ENCODE data around the gene TMEM14A.
"Not testable (repeated sequence)": the region's sequence is repeated elsewhere in the genome, so short reads cannot be mapped to it uniquely, and the experiment has no call there.

TMEM14A gene, protein sequence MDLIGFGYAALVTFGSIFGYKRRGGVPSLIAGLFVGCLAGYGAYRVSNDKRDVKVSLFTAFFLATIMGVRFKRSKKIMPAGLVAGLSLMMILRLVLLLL

DNA sequence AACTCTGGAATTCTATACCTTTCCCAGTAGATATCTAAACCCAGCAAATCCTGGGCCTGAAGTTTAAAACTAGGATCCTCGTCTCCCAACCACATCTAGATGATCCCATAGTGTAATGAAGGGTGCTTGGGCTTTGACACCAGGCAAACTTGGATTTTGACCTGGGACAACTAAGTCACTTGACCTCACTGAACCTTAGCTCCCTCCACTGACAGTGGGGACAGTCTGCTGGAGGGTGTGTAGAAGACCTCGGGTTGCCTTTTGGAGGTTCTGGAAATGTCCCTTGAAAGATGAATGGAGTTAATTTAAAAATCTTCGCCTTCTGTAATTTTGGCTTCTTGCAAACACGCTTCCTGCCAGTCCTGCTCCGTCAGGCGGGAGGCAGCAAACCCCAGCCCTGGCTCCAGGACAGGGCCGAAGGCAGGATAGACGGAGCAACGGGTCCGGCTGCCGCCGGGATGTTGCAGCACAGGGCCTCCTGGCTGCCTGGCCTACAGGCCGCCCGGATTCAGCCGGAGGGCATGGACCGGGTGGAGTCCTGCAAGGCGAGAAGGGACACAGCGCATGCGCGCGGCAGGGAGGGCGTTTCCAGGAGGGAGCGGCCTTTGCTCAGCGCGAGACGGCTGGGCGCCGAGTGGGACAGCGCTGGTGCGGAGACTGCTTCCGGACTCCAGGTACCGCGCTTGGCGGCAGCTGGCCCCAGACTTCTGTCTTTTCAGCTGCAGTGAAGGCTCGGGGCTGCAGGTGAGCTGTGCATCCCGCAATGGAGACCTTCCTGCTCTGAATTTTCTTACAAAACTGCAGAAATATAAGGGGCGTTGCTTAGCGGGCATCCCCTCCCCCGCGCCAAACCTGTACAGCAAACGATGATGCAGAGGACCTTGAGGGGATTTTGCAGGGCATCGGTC, at the start of gene TMEM14A:
TSS of gene TMEM14A (plus strand) at position 612 of the 908 bp plus-strand sequence. CDS start 5,990 bp downstream, outside the sequence.
- peak; percentile 91 for DNase-seq

DNA sequence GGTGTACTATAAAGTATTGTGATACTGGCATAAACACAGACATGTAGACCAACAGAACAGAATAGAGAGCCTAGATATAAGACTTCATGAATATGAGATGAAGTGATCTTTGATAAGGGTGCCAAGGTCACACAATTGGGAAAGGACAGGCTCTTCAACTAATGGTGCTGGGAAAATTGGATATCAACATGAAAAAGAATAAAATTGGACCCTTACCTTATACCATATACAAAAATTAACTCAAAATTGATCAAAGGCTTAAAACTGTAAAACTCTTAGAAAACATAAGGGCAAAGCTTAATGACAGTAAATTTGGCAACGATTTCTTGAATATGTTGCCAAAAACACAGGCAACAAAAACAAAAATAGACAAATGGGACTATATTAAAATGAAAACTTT, 49.3 kb upstream of the TMEM14A start:
- DNase-seq, result no peak

DNA sequence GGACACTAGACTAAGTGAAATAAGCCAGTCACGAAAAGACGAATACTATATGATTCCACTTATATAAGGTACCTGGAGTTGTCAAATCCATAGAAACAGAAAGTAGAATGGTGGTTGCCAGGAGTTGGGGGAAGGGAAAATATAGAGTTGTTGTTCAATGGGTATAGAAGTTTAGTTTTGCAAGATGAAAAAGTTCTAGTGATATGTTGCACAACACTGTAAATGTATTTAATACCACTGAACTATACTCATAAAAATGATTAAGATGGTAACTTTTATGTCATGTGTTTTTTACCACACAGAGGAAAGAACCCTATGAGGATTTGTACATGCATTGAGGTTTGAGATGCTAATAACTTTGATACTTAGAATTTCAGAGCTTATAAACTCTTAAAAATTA, 48.1 kb upstream of the TMEM14A start:
- DNase-seq, result no peak

DNA sequence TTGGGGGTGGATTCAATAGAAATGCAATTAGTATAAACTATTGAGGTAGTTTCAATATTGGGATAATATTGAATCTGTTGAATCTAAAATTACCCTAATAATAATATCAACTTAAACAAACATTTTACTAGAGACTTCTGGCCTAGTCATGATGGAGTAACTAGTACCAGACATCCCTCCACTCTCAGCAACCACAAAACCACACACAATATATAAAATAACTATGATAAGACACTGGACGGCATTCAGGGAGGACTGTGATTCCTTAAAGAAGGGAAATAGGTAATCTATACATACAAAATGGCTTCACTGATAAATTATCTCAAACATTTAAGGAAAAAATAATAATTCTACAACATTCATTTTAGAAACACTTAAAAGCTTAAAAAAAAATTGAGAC, 38.9 kb upstream of the TMEM14A start:
- no peak for DNase-seq

DNA sequence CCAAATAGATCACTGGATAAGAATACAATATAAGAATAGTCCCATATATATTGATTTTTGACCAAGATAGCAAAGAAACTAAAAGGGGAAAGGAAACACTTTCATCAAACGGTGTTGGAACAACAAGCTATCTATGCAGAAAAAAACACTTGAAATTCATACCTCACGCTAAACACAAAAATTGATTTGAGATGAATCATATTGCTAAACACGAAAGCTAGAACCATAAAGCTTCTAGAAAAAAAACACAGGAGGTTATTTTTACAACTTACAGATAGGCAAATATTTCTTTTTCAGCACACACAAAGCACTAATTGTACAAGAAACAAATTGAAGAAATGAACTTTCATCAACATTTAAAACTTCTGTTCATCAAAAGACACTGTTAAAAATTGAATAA, 36.7 kb upstream of the TMEM14A start:
- DNase-seq, result no peak

DNA sequence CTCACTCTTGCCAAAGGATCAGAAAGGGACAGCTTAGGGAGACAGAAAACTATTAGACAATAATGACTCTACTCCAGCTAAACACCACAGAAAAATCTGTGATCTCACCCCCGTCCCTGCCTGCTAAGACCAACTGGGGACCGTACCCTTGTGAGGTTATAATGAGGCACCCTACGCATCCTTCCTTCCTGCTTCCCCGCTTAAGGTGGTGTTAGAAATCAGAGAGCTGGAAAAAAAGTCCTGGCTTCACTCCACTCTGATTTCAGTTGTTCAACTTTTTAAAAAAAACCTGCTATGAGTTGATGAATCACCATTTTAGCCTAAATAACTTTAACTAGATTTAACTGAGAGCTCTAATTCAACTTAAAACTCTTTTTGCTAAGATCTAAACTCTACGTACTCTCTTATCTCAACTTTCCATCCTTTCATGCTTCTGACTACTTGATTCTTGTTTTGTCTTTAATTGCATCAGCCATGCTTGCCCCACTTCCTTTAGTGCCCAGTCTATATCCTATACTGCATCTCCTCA, 35.8 kb upstream of the TMEM14A start:
- DNase-seq, result no peak

DNA sequence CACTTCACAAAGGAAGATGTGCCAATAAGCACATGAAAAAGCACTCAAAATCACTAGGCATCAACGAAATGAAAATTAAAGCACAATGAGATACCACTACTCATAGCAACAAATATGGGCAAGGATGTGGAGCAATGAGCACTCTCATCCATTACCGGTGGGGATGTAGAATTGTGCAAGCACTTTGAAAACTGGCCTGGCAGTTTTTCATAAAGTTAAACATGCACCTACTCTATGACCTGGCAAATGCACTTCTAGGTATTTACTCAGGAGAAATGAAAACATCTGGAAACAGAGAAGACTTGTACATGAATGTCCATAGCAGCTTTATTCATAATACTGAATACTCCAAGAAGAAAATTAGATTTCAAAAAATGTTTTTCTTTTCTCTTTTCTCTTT, 34.1 kb upstream of the TMEM14A start:
- no peak for DNase-seq

DNA sequence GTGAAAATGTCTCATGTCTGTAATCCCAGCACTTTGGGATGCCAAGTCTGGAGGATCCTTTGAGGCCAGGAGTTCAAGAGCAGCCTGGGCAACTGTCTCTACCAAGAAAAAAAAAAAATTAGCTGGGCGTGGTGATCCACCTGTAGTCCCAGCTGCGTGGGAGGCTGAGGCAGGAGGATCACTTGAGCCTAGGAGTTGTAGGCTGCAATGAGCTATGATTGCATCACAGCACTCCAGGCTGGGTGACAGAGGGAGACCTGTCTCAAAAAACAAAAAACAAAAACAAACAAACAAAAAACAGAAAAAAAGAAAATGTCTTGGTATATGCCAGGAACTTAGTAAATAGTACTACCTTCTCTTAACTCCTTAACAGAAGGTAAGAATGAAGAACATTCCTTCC, 31.4 kb upstream of the TMEM14A start:
- DNase-seq, result no peak

DNA sequence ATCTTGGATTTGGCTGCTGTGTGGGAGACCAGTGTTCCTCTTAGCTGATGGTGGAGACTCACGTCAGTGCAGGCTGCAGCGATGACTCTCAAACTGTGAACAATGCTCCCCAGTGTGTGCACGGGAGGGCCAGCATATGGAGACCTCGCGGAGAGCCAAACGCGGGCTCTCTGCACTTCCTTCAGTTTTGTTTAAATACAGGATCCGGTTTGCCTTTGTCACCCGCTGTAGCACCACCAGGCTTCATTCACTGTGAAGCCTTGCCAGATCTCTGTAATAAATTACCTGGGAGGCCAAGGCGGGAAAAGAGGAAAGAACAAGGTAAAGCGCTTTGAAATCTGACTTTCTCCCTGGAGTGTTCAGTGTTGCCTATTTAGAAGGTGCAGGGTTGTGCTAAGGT, 30.7 kb upstream of the TMEM14A start:
- peak; percentile 48 for DNase-seq

DNA sequence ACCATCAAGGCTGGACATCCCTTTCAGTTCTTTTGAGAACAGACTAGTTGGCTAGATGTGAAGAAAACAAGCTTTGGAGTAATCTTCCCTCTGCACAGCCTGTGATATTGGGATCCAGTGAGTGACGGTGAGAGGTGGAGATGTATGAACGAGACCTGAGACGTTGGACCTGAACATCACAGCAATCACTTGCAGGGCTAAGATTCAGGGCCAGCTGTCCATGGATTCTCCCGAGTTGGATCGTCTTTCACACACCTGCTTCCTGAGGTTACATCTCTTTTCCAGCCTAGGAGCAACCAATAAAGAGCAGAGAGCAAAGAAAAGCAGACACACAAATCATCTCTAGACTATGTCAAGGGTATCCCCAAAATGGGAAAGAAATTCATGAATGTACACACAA, 30.0 kb upstream of the TMEM14A start:
- no peak for DNase-seq

DNA sequence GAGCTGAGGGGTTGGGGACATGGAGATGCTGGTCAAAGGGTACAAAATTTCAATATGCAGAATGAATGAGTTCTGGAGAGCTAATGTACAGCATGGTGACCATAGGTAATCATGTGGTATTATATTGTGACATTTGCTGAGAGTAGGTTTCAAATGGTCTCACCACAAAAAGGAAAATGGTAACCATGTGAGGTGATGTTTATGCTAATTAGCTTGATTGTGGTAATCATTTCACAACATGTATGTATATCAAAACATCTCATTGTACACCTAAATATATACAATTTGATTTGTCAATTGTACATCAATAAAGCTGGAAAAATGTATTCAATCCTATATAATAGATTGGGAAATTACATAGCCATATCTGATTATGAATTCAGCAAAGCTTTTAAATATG, 29.5 kb upstream of the TMEM14A start:
- no peak for DNase-seq

DNA sequence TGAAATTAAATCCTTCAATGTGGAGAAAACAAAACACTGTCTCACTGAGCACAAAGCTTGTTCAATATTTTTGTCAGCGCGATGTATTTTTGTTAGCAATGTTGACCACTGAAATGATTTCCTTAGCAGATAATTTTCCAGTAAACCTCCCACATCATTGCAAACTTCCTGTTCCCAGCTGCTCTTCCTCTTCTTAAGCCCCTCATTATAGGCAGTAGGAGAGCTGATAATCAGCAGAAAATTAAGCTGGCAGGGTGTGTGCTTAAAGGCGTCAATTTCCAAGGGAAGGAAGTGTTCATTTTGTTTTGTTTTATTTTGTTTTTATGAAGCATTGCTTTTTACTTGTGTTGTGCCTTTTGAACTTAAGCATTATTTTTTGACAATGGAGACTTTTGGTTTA, 29.1 kb upstream of the TMEM14A start:
- no peak for DNase-seq

DNA sequence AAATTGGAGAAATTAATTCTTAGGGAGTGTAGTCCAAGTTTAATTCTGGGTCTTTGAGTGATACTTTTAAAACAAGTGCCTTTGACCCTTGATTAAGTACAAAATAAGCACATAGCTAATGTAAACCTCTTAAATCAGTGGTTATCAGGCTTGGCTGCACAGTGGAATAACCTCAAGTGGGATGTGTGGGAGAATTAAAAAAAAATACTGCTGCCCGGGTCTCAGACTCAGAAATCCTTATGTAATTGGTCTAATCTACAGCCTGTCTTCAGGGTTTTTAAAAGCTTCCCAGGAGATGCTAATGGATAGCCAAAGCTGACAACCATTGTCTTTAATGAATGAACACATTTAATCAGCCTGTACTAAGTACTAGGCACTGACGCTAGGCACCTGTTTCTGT, 28.5 kb upstream of the TMEM14A start:
- DNase-seq, result peak; percentile 64

DNA sequence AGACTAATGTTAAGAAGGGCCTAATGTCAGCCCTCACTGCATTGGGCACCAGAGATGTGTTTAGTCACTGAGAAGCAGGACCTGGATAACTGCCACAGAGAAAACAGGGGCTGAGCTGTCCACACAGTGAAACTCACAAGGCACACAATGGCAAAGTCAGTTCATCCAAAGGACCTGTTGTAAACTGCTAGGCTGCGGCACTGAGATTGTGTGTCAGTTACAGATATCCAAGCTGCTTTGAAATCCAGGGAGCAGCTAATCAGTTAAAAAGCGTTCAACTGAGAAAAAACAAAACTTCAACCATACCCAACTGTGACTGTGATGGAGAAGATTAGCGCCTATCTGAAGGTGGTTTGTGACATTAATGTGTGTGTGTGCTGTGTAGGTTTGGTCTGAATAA, 27.8 kb upstream of the TMEM14A start:
- DNase-seq, result no peak

DNA sequence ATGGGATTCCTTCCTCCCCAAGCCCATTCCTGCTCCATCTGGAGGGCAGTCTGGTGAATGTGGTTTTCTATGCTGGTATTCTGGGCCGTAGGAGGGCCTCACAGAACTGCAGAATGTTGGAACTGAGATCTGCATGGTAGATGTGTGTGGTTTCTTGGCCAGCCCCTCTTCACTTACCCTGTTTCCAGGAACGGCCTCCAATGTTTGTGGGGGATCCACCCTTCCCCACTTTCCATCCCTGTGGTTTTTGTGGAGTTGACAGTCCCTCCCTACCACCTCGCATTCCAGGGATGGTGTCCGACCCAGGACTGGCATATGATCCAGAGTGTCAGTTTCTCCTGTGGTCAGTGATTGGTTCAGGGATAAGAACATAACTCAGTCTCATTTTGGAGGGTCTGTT, 26.7 kb upstream of the TMEM14A start:
- no peak for DNase-seq

DNA sequence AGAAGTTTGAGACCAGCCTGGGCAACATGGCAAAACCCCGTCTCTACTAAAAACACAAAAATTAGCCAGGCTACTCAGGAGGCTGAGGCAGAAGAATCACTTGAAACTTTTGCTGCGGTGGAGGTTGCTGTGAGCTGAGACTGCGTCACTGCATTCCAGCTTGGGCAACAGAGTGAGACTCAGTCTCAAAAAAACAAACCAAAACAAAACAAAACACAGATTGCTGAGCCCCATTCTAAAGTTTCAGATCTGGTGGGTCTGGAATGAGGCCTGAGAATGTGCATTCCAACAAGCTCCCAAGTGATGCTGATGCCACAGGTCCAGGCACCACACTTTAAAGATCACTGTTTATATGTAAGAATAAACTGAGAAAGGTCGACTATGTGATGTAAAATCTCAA, 24.9 kb upstream of the TMEM14A start:
- DNase-seq, result no peak

DNA sequence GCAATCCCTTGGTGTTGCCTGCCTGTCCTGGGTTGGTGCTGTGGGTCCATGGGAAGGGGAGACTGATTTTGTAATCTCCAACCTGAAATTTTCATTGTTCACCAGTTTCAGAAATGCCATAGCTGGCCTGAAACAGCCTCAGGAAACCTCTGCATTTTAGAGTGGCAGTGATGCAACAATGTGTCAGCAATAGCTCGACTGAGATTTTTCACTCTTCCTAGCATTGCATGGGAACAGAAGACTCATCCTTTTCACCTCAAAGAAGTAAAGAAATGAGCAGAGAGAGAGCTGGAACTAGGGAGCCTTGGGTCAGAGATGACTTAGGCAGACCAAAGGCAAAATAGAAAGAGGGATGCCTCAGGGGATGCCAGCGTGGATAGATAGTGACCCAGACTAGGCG, 23.7 kb upstream of the TMEM14A start:
- DNase-seq, result no peak

DNA sequence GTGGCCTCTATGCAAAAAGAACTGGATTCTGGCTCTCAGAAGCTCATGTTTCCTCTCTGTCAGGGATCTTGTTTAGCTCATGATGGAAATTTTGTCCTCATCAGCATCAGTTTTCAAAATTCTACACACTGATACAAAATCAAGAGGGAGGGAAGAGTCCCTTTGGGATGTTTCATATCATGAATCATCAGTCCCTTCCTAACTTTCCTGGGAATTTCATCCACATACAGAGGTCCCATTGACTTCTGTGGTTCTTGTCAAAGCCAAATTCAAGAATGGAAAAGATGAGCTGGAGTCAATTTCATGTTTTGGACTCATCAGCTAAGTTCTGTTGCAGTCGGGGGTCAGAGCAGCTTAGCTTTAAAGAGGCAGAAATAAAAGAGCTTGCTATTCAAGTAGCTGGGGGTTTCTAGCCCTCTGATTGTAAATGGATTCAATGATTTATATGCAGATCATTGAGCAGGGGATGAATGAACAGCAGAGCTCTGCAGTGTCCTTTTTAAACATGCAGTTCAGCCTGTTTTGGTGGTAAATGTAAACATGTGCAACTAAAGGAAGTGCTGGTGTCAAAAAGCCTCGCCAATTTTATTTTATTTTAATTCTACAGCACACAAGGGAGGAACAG, 21.3 kb upstream of the TMEM14A start:
- no peak for DNase-seq

DNA sequence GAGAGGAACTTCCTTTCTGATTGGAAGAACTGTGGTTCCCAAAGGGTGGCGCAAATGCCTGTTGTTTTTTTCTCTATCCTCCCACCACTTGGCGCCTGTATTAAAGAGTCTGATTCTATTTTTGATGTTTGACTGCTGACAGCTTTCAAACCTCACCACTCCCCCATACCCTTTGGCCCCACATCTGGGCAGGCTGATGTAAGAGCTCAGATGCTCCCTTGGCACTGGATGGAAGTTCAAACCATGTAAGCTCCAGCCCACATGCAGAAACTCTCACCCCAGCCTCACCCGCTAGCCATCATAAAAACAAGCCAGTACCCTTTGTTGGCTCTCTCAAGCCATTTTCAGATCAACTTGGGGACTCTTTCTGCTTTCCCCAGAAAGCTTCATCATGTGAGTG, 20.0 kb upstream of the TMEM14A start:
- DNase-seq, result no peak

DNA sequence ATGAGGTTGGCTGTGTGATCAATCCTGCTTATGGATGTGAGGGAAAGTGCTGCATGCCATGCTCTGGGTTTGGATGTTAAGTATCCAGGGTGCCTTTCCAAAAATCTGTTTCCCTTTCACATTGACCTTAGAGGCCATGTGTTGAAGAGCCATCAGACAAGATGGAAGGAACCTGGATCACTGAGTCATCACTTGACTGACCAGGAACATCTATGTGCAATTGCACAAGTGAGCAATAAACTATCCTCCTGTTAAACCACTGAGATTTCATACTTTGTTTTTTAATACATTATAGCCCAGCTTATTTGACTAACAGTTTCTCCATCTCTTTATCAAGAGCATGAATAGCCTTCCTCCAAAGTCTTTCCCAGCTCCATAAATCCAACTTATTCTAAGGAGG, 17.8 kb upstream of the TMEM14A start:
- DNase-seq, result no peak

DNA sequence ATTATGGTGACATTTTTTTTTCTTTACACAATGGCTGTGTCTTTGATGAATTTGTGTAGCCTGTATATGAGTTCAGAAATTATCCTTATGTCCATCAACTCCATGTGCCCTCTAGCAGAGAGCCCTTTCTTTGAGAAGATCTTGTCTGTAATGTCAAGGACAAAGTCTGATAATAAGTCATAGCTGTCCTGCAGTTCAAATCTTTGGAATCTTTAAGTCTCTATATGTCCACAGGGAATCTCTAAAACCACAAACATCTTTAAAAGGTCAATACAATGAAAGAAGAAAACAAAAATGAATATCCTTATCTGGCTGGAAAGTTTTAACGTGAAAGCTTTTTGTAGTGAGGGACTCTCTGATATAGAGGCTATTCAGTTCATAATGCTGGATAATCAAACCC, 16.9 kb upstream of the TMEM14A start:
- DNase-seq, result no peak

DNA sequence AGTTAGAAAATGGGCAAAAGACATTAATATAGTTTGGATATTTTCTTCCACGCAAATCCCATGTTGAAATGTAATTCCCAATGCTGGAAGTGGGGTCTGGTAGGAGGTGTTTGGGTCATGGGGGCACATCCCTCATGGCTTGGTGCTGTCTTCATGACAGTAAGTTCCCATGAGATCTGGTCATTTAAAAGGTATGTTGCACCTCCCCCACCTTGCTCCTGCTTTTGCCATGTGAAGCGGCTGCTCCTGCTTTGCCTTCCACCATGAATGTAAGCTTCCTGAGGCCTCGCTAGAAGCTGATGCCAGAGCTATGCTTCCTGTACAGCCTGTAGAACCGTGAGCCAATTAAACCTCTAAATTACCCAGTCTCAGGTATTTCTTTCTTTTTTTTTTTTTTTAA, 16.3 kb upstream of the TMEM14A start:
- DNase-seq, result no peak

DNA sequence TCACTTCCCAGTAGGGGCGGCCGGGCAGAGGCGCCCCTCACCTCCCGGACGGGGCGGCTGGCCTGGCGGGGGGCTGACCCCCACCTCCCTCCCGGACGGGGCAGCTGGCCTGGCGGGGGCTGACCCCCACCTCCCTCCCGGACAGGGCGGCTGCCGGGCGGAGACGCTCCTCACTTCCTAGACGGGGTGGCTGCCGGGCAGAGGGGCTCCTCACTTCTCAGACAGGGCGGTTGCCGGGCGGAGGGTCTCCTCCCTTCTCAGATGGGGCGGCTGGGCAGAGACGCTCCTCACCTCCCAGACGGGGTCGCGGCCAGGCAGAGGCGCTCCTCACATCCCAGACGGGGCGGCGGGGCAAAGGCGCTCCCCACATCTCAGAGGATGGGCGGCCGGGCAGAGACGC, 15.0 kb upstream of the TMEM14A start:
- not testable (repeated sequence) for DNase-seq

DNA sequence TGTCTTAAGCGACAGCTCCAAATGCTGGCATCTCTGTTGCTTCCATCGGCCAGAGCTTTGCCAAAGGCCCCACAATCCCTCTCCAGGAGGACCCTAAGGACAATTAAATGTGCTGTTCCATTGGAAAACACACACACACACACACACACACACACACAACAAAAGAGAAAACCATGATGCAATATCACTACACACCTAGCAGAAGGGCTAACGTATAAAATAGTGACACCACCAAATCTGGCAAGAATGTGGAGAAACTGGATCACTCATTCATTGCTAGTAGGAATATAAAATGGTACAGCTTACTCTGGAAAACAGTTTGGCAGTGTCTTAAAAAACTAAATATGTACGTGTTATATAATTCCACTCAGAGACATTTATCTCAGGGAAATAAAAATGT, 13.0 kb upstream of the TMEM14A start:
- no peak for DNase-seq

All from NCI-H774 (cell line).